ENCODE data around the gene SLC6A5.
"Not testable (repeated sequence)": the region's sequence is repeated elsewhere in the genome, so short reads cannot be mapped to it uniquely, and the experiment has no call there.

Gene SLC6A5

GRCh38 chr11:20599221-20600019 is at the start of gene SLC6A5:
Gene SLC6A5 (plus strand): TSS chr11:20599608. CDS start chr11:20599673, 65 bp downstream.
- peak; percentile 9 to 17 for DNase-seq

GRCh38 chr11:20551096-20551495 is 48.3 kb upstream of the SLC6A5 start:
- no peak for DNase-seq

- DNase-seq, result no peak
These were observed 43.6 kb upstream of the SLC6A5 start for GRCh38 chr11:20555783-20556182.

- not testable (repeated sequence) for DNase-seq
These were observed 43.0 kb upstream of the SLC6A5 start for GRCh38 chr11:20556396-20556795.

- DNase-seq, result no peak
These were observed 40.7 kb upstream of the SLC6A5 start for GRCh38 chr11:20558741-20559140.

- DNase-seq, result no peak
These were observed 39.7 kb upstream of the SLC6A5 start for GRCh38 chr11:20559523-20560300.

- DNase-seq, result no peak
These were observed 37.5 kb upstream of the SLC6A5 start for GRCh38 chr11:20561915-20562314.

- DNase-seq, result no peak
These were observed 35.5 kb upstream of the SLC6A5 start for GRCh38 chr11:20563866-20564265.

- no peak for DNase-seq
These were observed 34.4 kb upstream of the SLC6A5 start for GRCh38 chr11:20564846-20565635.

GRCh38 chr11:20566115-20566514 is 33.3 kb upstream of the SLC6A5 start:
- not testable (repeated sequence) for DNase-seq

- no peak for DNase-seq
These were observed 32.6 kb upstream of the SLC6A5 start for GRCh38 chr11:20566591-20567434.

GRCh38 chr11:20579725-20580124 is 19.7 kb upstream of the SLC6A5 start:
- not testable (repeated sequence) for DNase-seq

- no peak for DNase-seq
These were observed 16.2 kb upstream of the SLC6A5 start for GRCh38 chr11:20583201-20583600.

GRCh38 chr11:20584093-20584774 is 15.2 kb upstream of the SLC6A5 start:
- no peak for DNase-seq

- DNase-seq, result no peak
These were observed 9.6 kb upstream of the SLC6A5 start for GRCh38 chr11:20589796-20590195.

GRCh38 chr11:20590381-20590780 is 9.0 kb upstream of the SLC6A5 start:
- DNase-seq, result no peak

GRCh38 chr11:20592741-20593140 is 6.7 kb upstream of the SLC6A5 start:
- no peak for DNase-seq

GRCh38 chr11:20594274-20595061 is 4.9 kb upstream of the SLC6A5 start:
- no peak for DNase-seq

GRCh38 chr11:20595101-20595500 is 4.3 kb upstream of the SLC6A5 start:
- DNase-seq, result no peak

GRCh38 chr11:20596205-20597153 is 2.9 kb upstream of the SLC6A5 start:
- no peak for DNase-seq

Data from Kasumi-1 (cell line).